ENCODE measurements around the gene ATIC.

The ATIC gene

GRCh38 chr2:215399067-215399716 is 87.3 kb downstream of the ATIC start:
- no peak for TF ChIP-seq CTCF (IDR thresholded peaks at IDR 0.05; ENCODE audit: low read depth, low read length)
- no peak for DNase-seq (ENCODE audit: extremely low read depth, low read depth)
